8988T (cell line): ENCODE measurements around the gene DSG2.

Source experiments
- DNase-seq: peaks from one replicate; pipeline ENCODE4 v3.0.0; 2011

The DSG2 gene

DNA sequence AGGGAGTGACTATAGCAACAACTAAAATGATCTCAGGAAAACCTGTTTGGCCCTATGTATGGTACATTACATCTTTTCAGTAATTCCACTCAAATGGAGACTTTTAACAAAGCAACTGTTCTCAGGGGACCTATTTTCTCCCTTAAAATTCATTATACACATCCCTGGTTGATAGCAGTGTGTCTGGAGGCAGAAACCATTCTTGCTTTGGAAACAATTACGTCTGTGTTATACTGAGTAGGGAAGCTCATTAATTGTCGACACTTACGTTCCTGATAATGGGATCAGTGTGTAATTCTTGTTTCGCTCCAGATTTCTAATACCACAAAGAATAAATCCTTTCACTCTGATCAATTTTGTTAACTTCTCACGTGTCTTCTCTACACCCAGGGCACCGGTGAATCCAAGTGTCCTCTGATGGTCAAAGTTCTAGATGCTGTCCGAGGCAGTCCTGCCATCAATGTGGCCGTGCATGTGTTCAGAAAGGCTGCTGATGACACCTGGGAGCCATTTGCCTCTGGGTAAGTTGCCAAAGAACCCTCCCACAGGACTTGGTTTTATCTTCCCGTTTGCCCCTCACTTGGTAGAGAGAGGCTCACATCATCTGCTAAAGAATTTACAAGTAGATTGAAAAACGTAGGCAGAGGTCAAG lies 94.7 kb downstream of the DSG2 start:
- no peak for DNase-seq

DNA sequence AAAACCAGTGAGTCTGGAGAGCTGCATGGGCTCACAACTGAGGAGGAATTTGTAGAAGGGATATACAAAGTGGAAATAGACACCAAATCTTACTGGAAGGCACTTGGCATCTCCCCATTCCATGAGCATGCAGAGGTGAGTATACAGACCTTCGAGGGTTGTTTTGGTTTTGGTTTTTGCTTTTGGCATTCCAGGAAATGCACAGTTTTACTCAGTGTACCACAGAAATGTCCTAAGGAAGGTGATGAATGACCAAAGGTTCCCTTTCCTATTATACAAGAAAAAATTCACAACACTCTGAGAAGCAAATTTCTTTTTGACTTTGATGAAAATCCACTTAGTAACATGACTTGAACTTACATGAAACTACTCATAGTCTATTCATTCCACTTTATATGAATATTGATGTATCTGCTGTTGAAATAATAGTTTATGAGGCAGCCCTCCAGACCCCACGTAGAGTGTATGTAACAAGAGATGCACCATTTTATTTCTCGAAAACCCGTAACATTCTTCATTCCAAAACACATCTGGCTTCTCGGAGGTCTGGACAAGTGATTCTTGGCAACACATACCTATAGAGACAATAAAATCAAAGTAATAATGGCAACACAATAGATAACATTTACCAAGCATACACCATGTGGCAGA lies 97.3 kb downstream of the DSG2 start:
- DNase-seq, result no peak

DNA sequence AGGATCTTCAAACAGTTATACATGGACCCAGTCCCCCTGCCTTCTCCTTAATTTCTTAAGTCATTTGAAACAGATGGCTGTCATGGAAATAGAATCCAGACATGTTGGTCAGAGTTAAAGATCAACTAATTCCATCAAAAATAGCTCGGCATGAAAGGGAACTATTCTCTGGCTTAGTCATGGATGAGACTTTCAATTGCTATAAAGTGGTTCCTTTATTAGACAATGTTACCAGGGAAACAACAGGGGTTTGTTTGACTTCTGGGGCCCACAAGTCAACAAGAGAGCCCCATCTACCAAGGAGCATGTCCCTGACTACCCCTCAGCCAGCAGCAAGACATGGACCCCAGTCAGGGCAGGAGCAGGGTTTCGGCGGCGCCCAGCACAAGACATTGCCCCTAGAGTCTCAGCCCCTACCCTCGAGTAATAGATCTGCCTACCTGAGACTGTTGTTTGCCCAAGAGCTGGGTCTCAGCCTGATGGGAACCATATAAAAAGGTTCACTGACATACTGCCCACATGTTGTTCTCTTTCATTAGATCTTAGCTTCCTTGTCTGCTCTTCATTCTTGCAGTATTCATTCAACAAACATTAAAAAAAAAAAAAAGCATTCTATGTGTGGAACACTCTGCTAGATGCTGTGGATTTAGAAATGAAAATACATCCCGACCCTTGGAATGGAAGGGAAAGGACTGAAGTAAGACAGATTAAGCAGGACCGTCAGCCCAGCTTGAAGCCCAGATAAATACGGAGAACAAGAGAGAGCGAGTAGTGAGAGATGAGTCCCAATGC lies 98.3 kb downstream of the DSG2 start:
- DNase-seq, result no peak

DNA sequence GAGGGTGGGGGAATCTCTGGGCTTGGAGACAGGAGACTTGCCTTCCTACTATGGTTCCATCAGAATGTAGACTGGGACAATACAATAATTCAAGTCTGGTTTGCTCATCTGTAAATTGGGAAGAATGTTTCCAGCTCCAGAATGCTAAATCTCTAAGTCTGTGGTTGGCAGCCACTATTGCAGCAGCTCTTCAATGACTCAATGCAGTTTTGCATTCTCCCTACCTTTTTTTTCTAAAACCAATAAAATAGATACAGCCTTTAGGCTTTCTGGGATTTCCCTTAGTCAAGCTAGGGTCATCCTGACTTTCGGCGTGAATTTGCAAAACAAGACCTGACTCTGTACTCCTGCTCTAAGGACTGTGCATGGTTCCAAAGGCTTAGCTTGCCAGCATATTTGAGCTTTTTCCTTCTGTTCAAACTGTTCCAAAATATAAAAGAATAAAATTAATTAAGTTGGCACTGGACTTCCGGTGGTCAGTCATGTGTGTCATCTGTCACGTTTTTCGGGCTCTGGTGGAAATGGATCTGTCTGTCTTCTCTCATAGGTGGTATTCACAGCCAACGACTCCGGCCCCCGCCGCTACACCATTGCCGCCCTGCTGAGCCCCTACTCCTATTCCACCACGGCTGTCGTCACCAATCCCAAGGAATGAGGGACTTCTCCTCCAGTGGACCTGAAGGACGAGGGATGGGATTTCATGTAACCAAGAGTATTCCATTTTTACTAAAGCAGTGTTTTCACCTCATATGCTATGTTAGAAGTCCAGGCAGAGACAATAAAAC lies 100.2 kb downstream of the DSG2 start:
- DNase-seq, result no peak
